Thyroid gland (tissue), 4 donors: ENCODE measurements around the gene ADCY9.
"Not testable (repeated sequence)": the region's sequence is repeated elsewhere in the genome, so short reads cannot be mapped to it uniquely, and the experiment has no call there.

Experiments used
- CTCF ChIP-seq, 6 experiments: fragments of 200-600 bp in 3 of 6; fragments of 450-650 bp in 3 of 6; sonication (generic) in 3 of 6; IDR thresholded peaks; one replicate each; pipeline ENCODE4 v1.5.1; 2016 to 2019; ENCODE audit warnings: antibody characterized with exemption in 6 of 6, mild to moderate bottlenecking in 2 of 6, inconsistent platforms in 1 of 6, moderate library complexity in 1 of 6
- POLR2A ChIP-seq, 2 donors: fragments of 450-650 bp; IDR thresholded peaks; one replicate each; pipeline ENCODE4 v1.6.1; 2017; ENCODE audit warnings: antibody characterized with exemption in 2 of 2, mild to moderate bottlenecking in 2 of 2, moderate library complexity in 1 of 2

DNA sequence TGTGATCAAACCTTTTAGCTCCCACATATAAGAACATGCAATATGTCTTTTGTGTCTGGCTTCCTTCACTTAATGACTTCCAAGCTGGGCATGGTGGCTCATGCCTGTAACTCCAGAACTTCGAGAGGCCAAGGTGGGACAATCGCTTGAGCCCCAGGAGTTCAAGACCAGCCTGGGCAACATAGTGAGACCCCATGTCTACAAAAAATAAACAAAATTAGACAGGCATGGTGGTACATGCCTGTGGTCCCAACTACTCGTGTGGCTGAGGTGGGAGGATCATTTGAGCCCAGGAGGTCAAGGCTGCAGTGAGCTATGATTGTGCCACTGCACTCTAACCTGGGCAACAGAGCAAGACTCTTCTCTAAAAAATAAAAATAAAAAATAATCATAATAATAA is 79.3 kb downstream of the ADCY9 start:
- not testable (repeated sequence) for TF ChIP-seq CTCF, POLR2A (IDR thresholded peaks at IDR 0.05)
